HG03097 (cell line): ENCODE data around the gene ABCC3.

Experiments
- ATAC-seq: cut with Tn5 transposase; IDR thresholded peaks from one replicate; pipeline ENCODE4 v1.9.1; 2021; ENCODE audit not compliant: unreplicated experiment, low FRiP score

Gene ABCC3

GRCh38 chr17:50728881-50729765 is 94.4 kb downstream of the ABCC3 start:
- ATAC-seq: no peak

DNA sequence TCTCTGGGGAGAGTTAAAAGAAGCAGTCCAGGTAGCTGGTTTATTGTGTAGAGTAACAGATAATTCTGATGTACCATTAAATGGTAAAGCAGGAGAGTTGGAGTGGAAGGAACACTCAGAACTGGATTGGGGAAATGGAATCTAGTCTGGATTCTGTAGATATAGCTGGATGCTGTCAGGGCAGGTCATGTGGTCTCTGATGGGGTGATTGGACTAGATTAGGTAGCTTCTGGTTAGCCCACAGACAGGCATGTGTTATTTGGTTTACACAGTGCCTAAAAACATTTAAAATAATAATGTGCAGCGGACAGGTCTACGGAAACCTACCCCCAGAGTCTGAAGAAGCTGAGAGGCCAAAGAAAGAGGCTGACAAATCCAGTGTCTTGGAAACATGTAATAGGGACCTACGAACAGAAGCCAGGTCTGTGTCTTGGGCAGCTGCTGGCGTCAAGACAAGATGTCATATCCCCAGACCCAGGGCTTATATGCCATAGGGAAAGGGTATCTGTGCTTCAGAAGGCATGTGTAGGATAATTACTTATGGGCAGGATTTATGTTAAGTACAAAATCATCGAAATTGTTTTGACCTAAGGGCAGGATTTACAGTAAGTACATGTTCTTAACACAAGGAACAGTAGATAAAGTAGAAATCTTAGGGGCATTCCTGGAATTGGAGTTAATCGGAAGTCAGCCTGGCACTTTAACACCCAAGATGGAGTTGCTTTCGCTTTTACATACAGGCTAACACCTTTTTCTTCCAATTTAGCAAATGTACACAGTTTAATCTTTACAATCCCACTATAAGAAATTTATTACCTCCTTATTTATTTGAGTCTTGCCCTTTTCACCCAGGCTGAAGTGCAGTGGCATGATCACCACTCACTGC is 97.1 kb downstream of the ABCC3 start:
- ATAC-seq: no peak

- ATAC-seq: no peak
Observed at GRCh38 chr17:50735287-50735686, 100.6 kb downstream of the ABCC3 start.

DNA sequence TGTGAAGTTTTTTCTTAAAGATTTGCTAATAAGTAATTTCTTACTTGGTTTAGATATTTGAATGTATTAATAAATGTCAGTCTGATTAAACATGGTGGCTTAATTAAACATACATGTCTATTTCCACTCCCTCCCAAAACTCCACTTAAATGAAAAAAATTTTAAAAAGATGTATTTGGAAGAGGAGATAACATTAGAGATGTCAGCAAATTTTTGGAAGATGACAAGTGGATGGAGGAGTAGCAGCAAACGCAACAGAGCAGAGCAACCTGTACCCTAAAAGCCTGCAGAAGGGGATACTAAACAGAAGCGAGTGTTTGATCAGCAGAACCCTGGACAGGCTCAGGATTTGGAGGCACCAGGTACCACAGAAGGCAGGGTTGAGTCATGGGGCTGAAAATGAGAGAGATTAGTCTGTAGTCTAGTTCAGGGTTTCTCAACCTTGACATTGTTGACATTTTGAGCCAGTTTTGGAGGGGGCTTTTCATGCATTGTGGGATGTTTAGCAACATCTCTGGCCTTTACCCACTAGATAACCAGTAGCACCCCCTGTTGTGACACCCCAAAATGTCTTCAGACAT is 102.5 kb downstream of the ABCC3 start:
- no peak for ATAC-seq

DNA sequence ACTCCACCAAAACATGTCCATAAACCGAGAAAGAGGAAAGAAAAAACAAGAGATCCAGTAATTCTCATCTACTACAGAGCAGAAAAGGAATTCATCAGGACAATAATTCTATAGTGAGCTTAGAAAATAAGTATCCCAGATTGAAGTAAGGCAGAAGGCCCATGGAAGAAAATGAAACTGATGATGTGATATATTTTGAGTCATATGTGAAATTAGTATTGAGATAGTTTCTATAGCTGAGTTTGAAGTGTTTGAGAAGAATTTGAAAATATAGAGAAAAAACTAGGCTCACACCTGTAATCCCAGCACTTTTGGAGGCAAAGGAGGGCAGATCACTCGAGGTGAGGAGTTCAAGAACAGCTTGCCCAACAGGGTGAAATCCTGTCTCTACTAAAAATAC is 104.4 kb downstream of the ABCC3 start:
- ATAC-seq: no peak
